ENCODE results near the gene SKP2. TPM values are rescaled to one million over a fixed set of nuclear protein-coding genes. Genes with fewer than 3 reads are reported as not detected.
A peak's percentile ranks its signal among the peaks of the same experiment; 100 is the strongest.

Gene SKP2
- total and polyA plus RNA-seq, 2 experiments from 2014 or later: 64.6 to 103 TPM

- WGBS (ENCODE audit: low lambda C conversion rate, missing lambda C conversion rate): 96% methylated on average over 1 of the region's 1 CpG
- no peaks in the 10 kb centered on the region for H3K4me1 ChIP-seq (ENCODE audit: insufficient read depth)
- H3K27ac ChIP-seq: no peak overlapping the region
- peaks cover 3% of the 10 kb centered on the region for H3K36me3 ChIP-seq (replicated peaks; ENCODE audit: insufficient read depth, low read depth)
- no peaks in the 10 kb centered on the region for H3K79me2 ChIP-seq
- no peak for TF ChIP-seq CTCF (IDR thresholded peaks at IDR 0.05; ENCODE audit: poor library complexity)
- TF ChIP-seq EZH2 (IDR thresholded peaks at IDR 0.05; ENCODE audit: borderline replicate concordance): no peak
- TF ChIP-seq EZH2phosphoT487 (IDR thresholded peaks at IDR 0.05; ENCODE audit: low read depth, severe bottlenecking, unreplicated experiment): no peak
- no peaks in the 10 kb centered on the region for H4K20me1 ChIP-seq (ENCODE audit: insufficient read depth, poor library complexity, severe bottlenecking)
- DNase-seq (ENCODE audit: low spot score): no peak
- H3K9me3 ChIP-seq (ENCODE audit: low read depth): no peaks in the 10 kb centered on the region
- no peaks in the 10 kb centered on the region for H3K9me2 ChIP-seq (replicated peaks; ENCODE audit: insufficient read depth)
- H3K4me2 ChIP-seq: no peak overlapping the region
- no peak overlapping the region for H2AFZ ChIP-seq
- H3K27me3 ChIP-seq: no peaks in the 10 kb centered on the region
- H3K4me3 ChIP-seq: no peak overlapping the region
Measured at GRCh38 chr5:36217988-36218387, 66.1 kb downstream of the SKP2 start.

- H3K9me3 ChIP-seq (ENCODE audit: low read depth): no peaks in the 10 kb centered on the region
- TF ChIP-seq EZH2phosphoT487 (IDR thresholded peaks at IDR 0.05; ENCODE audit: low read depth, severe bottlenecking, unreplicated experiment): no peak
- no peak for TF ChIP-seq EZH2 (IDR thresholded peaks at IDR 0.05; ENCODE audit: borderline replicate concordance)
- TF ChIP-seq CTCF (IDR thresholded peaks at IDR 0.05; ENCODE audit: poor library complexity): no peak
- no peaks in the 10 kb centered on the region for H4K20me1 ChIP-seq (ENCODE audit: insufficient read depth, poor library complexity, severe bottlenecking)
- H3K27ac ChIP-seq: no peak overlapping the region
- peaks cover 13% of the 10 kb centered on the region for H3K79me2 ChIP-seq
- no peak overlapping the region for H3K4me3 ChIP-seq
- H3K4me2 ChIP-seq: no peak overlapping the region
- no peaks in the 10 kb centered on the region for H3K4me1 ChIP-seq (ENCODE audit: insufficient read depth)
- 97% methylated on average over 1 of the region's 1 CpG for WGBS (ENCODE audit: low lambda C conversion rate, missing lambda C conversion rate)
- no peak overlapping the region for H2AFZ ChIP-seq
- no peaks in the 10 kb centered on the region for H3K27me3 ChIP-seq
- H3K36me3 ChIP-seq (replicated peaks; ENCODE audit: insufficient read depth, low read depth): no peaks in the 10 kb centered on the region
- DNase-seq (ENCODE audit: low spot score): no peak
- H3K9me2 ChIP-seq (replicated peaks; ENCODE audit: insufficient read depth): no peaks in the 10 kb centered on the region
Measured at GRCh38 chr5:36222620-36223019, 70.7 kb downstream of the SKP2 start.

GRCh38 chr5:36227046-36227445 lies 75.1 kb downstream of the SKP2 start:
- Histone ChIP-seq H3K79me2 (peaks cover 51% of the 10 kb centered on the region), H2AFZ (no peak overlapping the region), H4K20me1 (ENCODE audit: insufficient read depth, poor library complexity, severe bottlenecking) (no peaks in the 10 kb centered on the region), H3K36me3 (replicated peaks; ENCODE audit: insufficient read depth, low read depth) (no peaks in the 10 kb centered on the region), H3K4me1 (ENCODE audit: insufficient read depth) (no peaks in the 10 kb centered on the region), H3K4me2 (no peak overlapping the region), H3K27ac (peak overlapping the region; percentile 7), H3K4me3 (no peak overlapping the region), H3K9me3 (ENCODE audit: low read depth) (no peaks in the 10 kb centered on the region), H3K27me3 (no peaks in the 10 kb centered on the region), H3K9me2 (replicated peaks; ENCODE audit: insufficient read depth) (no peaks in the 10 kb centered on the region)
- TF ChIP-seq EZH2 (IDR thresholded peaks at IDR 0.05; ENCODE audit: borderline replicate concordance) (no peak), EZH2phosphoT487 (IDR thresholded peaks at IDR 0.05; ENCODE audit: low read depth, severe bottlenecking, unreplicated experiment) (no peak), CTCF (IDR thresholded peaks at IDR 0.05; ENCODE audit: poor library complexity) (no peak)
- no peak for DNase-seq (ENCODE audit: low spot score)

GRCh38 chr5:36228505-36228904 lies 76.6 kb downstream of the SKP2 start:
- DNase-seq (ENCODE audit: low spot score): no peak
- TF ChIP-seq EZH2 (IDR thresholded peaks at IDR 0.05; ENCODE audit: borderline replicate concordance) (no peak), EZH2phosphoT487 (IDR thresholded peaks at IDR 0.05; ENCODE audit: low read depth, severe bottlenecking, unreplicated experiment) (no peak)
- Histone ChIP-seq H3K4me1 (ENCODE audit: insufficient read depth) (no peaks in the 10 kb centered on the region), H3K27me3 (no peaks in the 10 kb centered on the region), H3K27ac (peak overlapping the region; percentile 22), H3K9me2 (replicated peaks; ENCODE audit: insufficient read depth) (no peaks in the 10 kb centered on the region), H3K4me3 (no peak overlapping the region), H3K9me3 (ENCODE audit: low read depth) (no peaks in the 10 kb centered on the region), H3K79me2 (peaks cover 65% of the 10 kb centered on the region), H4K20me1 (ENCODE audit: insufficient read depth, poor library complexity, severe bottlenecking) (no peaks in the 10 kb centered on the region), H3K36me3 (replicated peaks; ENCODE audit: insufficient read depth, low read depth) (no peaks in the 10 kb centered on the region), H2AFZ (no peak overlapping the region), H3K4me2 (no peak overlapping the region)
- WGBS (ENCODE audit: low lambda C conversion rate, missing lambda C conversion rate): 96% methylated on average over 7 of the region's 7 CpGs

Measured in hepatocyte (in vitro differentiated cells).